GM12878 (cell line): Measurements from ENCODE around the gene ZSWIM6. TPM values are rescaled to one million over a fixed set of nuclear protein-coding genes. Genes with fewer than 3 reads are reported as not detected.

Experiments
- ATAC-seq: fragments of 200-7000 bp; cut with Tn5 transposase; 3 replicates; pipeline ENCODE4 v1.9.1; 2020; ENCODE audit warnings: mild to moderate bottlenecking, moderate library complexity
- BruUV-seq: library from RNA; stranded (reverse); fragments of 400-500 nt; replicated peaks from 2 replicates; lab custom pipeline; 2021; lab: Mats Ljungman, UMichigan
- CTCF ChIA-PET: fragments of 300-600 bp; sonication (Branson Sonifier 250); formaldehyde crosslinking; extraction: SDS; loops from one replicate; lab custom pipeline; 2021; ENCODE audit warnings: inconsistent platforms; lab: Yijun Ruan, JAX
- POLR2A ChIA-PET: fragments of 350-600 bp; formaldehyde crosslinking; extraction: SDS; loops from one replicate; lab custom pipeline; 2021; ENCODE audit warnings: inconsistent platforms; lab: Charles Lee
- RAD21 ChIA-PET: fragments of 300-600 bp; sonication (Branson Sonifier 250); formaldehyde crosslinking; loops from one replicate; lab custom pipeline; 2023; ENCODE audit warnings: antibody characterized with exemption; ENCODE audit not compliant: unreplicated experiment; lab: Charles Lee
- SMC1A ChIA-PET: fragments of 300-600 bp; sonication (Branson Sonifier 250); formaldehyde crosslinking; loops from one replicate; lab custom pipeline; 2023; ENCODE audit not compliant: unreplicated experiment, uncharacterized antibody; lab: Charles Lee
- DNase-seq: peaks from one replicate; pipeline ENCODE4 v3.0.0-alpha.2; 2011; ENCODE audit warnings: low read depth, low spot score
- FAIRE-seq: peaks from 3 replicates; lab custom pipeline; 2011; peaks lifted over from hg19 to GRCh38; lab: Jason Lieb, UNC
- H2AFZ ChIP-seq: 2 replicates; pipeline ENCODE4 v1.6.0; 2011; ENCODE audit warnings: low read depth, low read length, control low read depth; ENCODE audit not compliant: control insufficient read depth
- H3K27ac ChIP-seq: 2 replicates; pipeline ENCODE4 v1.5.1; 2011; ENCODE audit warnings: control low read depth; ENCODE audit not compliant: control insufficient read depth, insufficient read depth
- H3K27me3 ChIP-seq, 2 experiments: replicated peaks in 1 of 2; 2 replicates each; pipeline versions ENCODE4 v1.6.0 to v1.6.1; 2011; ENCODE audit warnings: low read length in 1 of 2; ENCODE audit not compliant: control insufficient read depth in 2 of 2, insufficient read depth in 2 of 2
- H3K36me3 ChIP-seq, 2 experiments: 2 replicates each; pipeline ENCODE4 v1.5.1; 2011; ENCODE audit warnings: low read length in 1 of 2; ENCODE audit not compliant: control insufficient read depth in 2 of 2, insufficient read depth in 2 of 2
- H3K4me1 ChIP-seq: 2 replicates; pipeline ENCODE4 v1.6.1; 2011; ENCODE audit warnings: mild to moderate bottlenecking, low read length, moderate library complexity, mixed read lengths; ENCODE audit not compliant: control insufficient read depth, insufficient read depth
- H3K4me2 ChIP-seq: 2 replicates; pipeline ENCODE4 v1.6.0; 2011; ENCODE audit warnings: control low read depth; ENCODE audit not compliant: control insufficient read depth, insufficient read depth
- H3K4me3 ChIP-seq: fragments of 200-600 bp; sonication (generic); 2 replicates; pipeline ENCODE4 v1.5.1; 2016
- H3K79me2 ChIP-seq: 2 replicates; pipeline ENCODE4 v1.6.0; 2011; ENCODE audit warnings: low read length; ENCODE audit not compliant: control insufficient read depth, insufficient read depth
- H3K9ac ChIP-seq: 2 replicates; pipeline ENCODE4 v1.8.0; 2011; ENCODE audit warnings: low read length, control low read depth, mixed read lengths; ENCODE audit not compliant: control insufficient read depth, insufficient read depth
- H3K9me3 ChIP-seq: replicated peaks from 3 replicates; pipeline ENCODE4 v1.5.1; 2011; ENCODE audit warnings: mild to moderate bottlenecking, low read length; ENCODE audit not compliant: control insufficient read depth, insufficient read depth
- H4K20me1 ChIP-seq: 2 replicates; pipeline ENCODE4 v1.6.0; 2011; ENCODE audit not compliant: control insufficient read depth, insufficient read depth
- BACH1 ChIP-seq: fragments of 450-650 bp; IDR thresholded peaks from 2 replicates; pipeline ENCODE4 v1.6.1; 2017; ENCODE audit warnings: mild to moderate bottlenecking, borderline replicate concordance
- BRCA1 ChIP-seq: IDR thresholded peaks from 2 replicates; pipeline ENCODE4 v1.6.1; 2011; ENCODE audit warnings: low read depth, low read length, improper control_type of control experiment
- CHD1 ChIP-seq: IDR thresholded peaks from 2 replicates; pipeline ENCODE4 v1.6.1; 2012; ENCODE audit warnings: low read depth, low read length, improper control_type of control experiment
- CHD2 ChIP-seq: IDR thresholded peaks from 2 replicates; pipeline ENCODE4 v1.6.1; 2011; ENCODE audit warnings: low read depth, low read length, improper control_type of control experiment, borderline replicate concordance
- GATAD2B ChIP-seq: fragments of 450-650 bp; conservative IDR thresholded peaks from 2 replicates; pipeline ENCODE4 v1.6.1; 2017; ENCODE audit warnings: low read depth, mild to moderate bottlenecking, moderate library complexity
- NKRF ChIP-seq: fragments of 450-650 bp; conservative IDR thresholded peaks from 2 replicates; pipeline ENCODE4 v1.6.1; 2017; ENCODE audit warnings: mild to moderate bottlenecking, moderate library complexity
- NR2C2 ChIP-seq: IDR thresholded peaks from 2 replicates; pipeline ENCODE4 v1.6.1; 2011; ENCODE audit warnings: borderline replicate concordance, low read depth; ENCODE audit not compliant: control insufficient read depth, insufficient read length
- POU2F2 ChIP-seq: IDR thresholded peaks from 3 replicates; pipeline ENCODE4 v1.6.1; 2011; ENCODE audit warnings: low read depth, mild to moderate bottlenecking, low read length, borderline replicate concordance
- RELB ChIP-seq: fragments of 450-650 bp; IDR thresholded peaks from 2 replicates; pipeline ENCODE4 v1.6.1; 2017; ENCODE audit warnings: low read depth, mild to moderate bottlenecking, moderate library complexity
- SREBF1 ChIP-seq: IDR thresholded peaks from 2 replicates; pipeline ENCODE4 v1.6.1; 2012; ENCODE audit warnings: mild to moderate bottlenecking, low read length
- TAF1 ChIP-seq: IDR thresholded peaks from 2 replicates; pipeline ENCODE4 v1.6.1; 2011; ENCODE audit warnings: mild to moderate bottlenecking, low read depth, low read length, borderline replicate concordance
- TCF7 ChIP-seq: IDR thresholded peaks from 2 replicates; pipeline ENCODE4 v1.6.1; 2014; ENCODE audit warnings: antibody characterized with exemption, borderline replicate concordance
- USF1 ChIP-seq: IDR thresholded peaks from 2 replicates; pipeline ENCODE4 v1.6.1; 2011; ENCODE audit warnings: borderline replicate concordance, low read depth, mild to moderate bottlenecking, moderate library complexity, mixed read lengths, low read length; ENCODE audit not compliant: insufficient read depth; ENCODE audit errors: extremely low read length
- YY1 ChIP-seq: IDR thresholded peaks from 2 replicates; pipeline ENCODE4 v1.6.1; 2011; ENCODE audit warnings: low read depth, mild to moderate bottlenecking, low read length
- ZNF217 ChIP-seq: fragments of 450-650 bp; IDR thresholded peaks from 2 replicates; pipeline ENCODE4 v1.6.1; 2017; ENCODE audit warnings: antibody characterized with exemption, mild to moderate bottlenecking
- ZNF24 ChIP-seq: fragments of 450-650 bp; IDR thresholded peaks from 2 replicates; pipeline ENCODE4 v1.6.1; 2017; ENCODE audit warnings: antibody characterized with exemption, mild to moderate bottlenecking
- ZNF384 ChIP-seq: IDR thresholded peaks from 2 replicates; pipeline ENCODE4 v1.6.1; 2012; ENCODE audit warnings: low read depth, mild to moderate bottlenecking, low read length, improper control_type of control experiment, borderline replicate concordance
- ZNF687 ChIP-seq: fragments of 450-650 bp; IDR thresholded peaks from 2 replicates; pipeline ENCODE4 v1.6.1; 2017; ENCODE audit warnings: mild to moderate bottlenecking, moderate library complexity
- WGBS: methylation state at CpG from one replicate; pipeline ENCODE4 v1.1.6; 2016; ENCODE audit warnings: low lambda C conversion rate; ENCODE audit not compliant: insufficient replicate concordance, insufficient coverage; ENCODE audit errors: missing lambda C conversion rate; 5-methylcytosine and 5-hydroxymethylcytosine counted together
- in situ Hi-C: fragments of 300-500 bp; cut with MboI; formaldehyde crosslinking; loops from 9 replicates; pipeline ENCODE4 v1.14.3; 2018; ENCODE audit warnings: mixed read lengths
- intact Hi-C: fragments of 100-400 bp; cut with micrococcal nuclease; formaldehyde crosslinking; loops from one replicate; pipeline ENCODE4 v1.14.2; 2022; ENCODE audit not compliant: unreplicated experiment
- polyA plus RNA-seq, 11 experiments: library from polyadenylated mRNA; depleted of rRNA in 4 of 11; unstranded in 6 of 11; stranded (reverse) in 5 of 11; fragments of >200 nt; fragmentation: Nextera tagmentation in 4 of 11; fragmentation: Illumina TruSeq in 1 of 11; extraction: Ambion mirVana in 4 of 11; extraction: Trizol in 1 of 11; gene quantifications; 1 replicate in 1 of 11; 2 replicates in 10 of 11; pipeline versions ENCODE4 v1.2.1 to v1.2.3, GENCODE V29; 2011 to 2016; ENCODE audit warnings: inconsistent platforms in 2 of 11, missing spikeins in 2 of 11, low read depth in 1 of 11
- total RNA-seq, 4 experiments: library from RNA; depleted of rRNA in 3 of 4; stranded (reverse); fragments of >200 nt in 3 of 4; fragmentation: Illumina TruSeq in 1 of 4; extraction: Trizol in 1 of 4; gene quantifications; 2 replicates each; pipeline versions ENCODE4 v1.2.1 to v1.2.3, GENCODE V29; 2013 to 2021

Gene ZSWIM6
- total and polyA plus RNA-seq, 10 of the 15 experiments (the other 5 are each of a cell fraction or from before 2014, with no cell fraction given) = 0.53 to 6.2 (median 3.4) TPM

- intact Hi-C loops = no loop called here
- H3K36me3 ChIP-seq = no peaks in the 10 kb centered on the region
- FAIRE-seq (no peak), DNase-seq (no peak), ATAC-seq (no peak)
- no peak overlapping the region for H3K4me3 ChIP-seq
- no peak for TF ChIP-seq TAF1
- no peak for TF ChIP-seq NKRF
- TF ChIP-seq GATAD2B = no peak
- no peak for TF ChIP-seq BRCA1
- no peak for TF ChIP-seq BACH1
- TF ChIP-seq NR2C2 = no peak
- no peak for TF ChIP-seq ZNF217
- TF ChIP-seq ZNF24 = no peak
- no peak for TF ChIP-seq ZNF384
- TF ChIP-seq POU2F2 = no peak
- TF ChIP-seq CHD2 = no peak
- TF ChIP-seq SREBF1 = no peak
- TF ChIP-seq USF1 = no peak
- no peak for TF ChIP-seq ZNF687
- TF ChIP-seq TCF7 = no peak
- TF ChIP-seq CHD1 = no peak
- no peak for TF ChIP-seq RELB
- TF ChIP-seq YY1 = no peak
- SMC1A ChIA-PET = interaction anchor here (0.7 kb wide), 1 partner anchor 130 kb away, joined by 3 read pairs; no protein-coding TSS in a partner anchor
- RAD21 ChIA-PET = no interaction called here
- no peak overlapping the region for H3K27ac ChIP-seq
- no peak overlapping the region for H3K4me2 ChIP-seq
- H3K79me2 ChIP-seq = no peaks in the 10 kb centered on the region
- H2AFZ ChIP-seq = no peak overlapping the region
- 43% methylated on average over 1 of the region's 1 CpG for WGBS
- no TSS peak for BruUV-seq
- in situ Hi-C loops = no loop called here
- H4K20me1 ChIP-seq = no peaks in the 10 kb centered on the region
- no peak overlapping the region for H3K9ac ChIP-seq
- CTCF ChIA-PET = no interaction called here
- H3K27me3 ChIP-seq = no peaks in the 10 kb centered on the region
- no peaks in the 10 kb centered on the region for H3K4me1 ChIP-seq
- POLR2A ChIA-PET = no interaction called here
- no peaks in the 10 kb centered on the region for H3K9me3 ChIP-seq
These were observed 133.4 kb downstream of the ZSWIM6 start for GRCh38 chr5:61465496-61465895.
